ENCODE data around the gene CCDC91. TPM values are rescaled to one million over a fixed set of nuclear protein-coding genes. Genes with fewer than 3 reads are reported as not detected.

CCDC91 gene
- polyA plus RNA-seq, 2 of the 4 experiments (the other 2 are of a cell fraction) = 26.0 to 48.1 TPM

DNA sequence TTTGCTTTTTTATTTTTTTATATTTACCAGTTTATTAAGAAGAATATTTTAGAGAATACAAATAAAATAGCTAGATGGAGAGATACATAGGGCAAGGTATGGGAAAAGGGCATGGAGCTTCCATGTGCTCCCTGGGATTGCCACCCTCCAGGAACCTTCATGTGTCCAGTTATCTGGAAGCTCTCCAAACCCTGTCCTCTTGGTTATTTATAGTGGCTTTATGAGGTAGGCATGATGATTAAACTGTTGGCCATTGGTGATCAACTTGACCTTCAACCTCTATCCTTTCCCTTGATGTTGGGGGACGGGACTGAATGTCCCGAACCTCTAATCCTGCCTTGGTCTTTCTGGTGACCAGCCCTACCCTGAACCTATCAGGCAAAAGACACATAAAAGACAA, 156.3 kb downstream of the CCDC91 start:
- no peak for FAIRE-seq
- ATAC-seq = no peak
- 89% methylated on average over 2 of the region's 2 CpGs for WGBS (ENCODE audit: missing lambda C conversion rate)
- CTCF ChIA-PET = no interaction called here
- Histone ChIP-seq H3K27ac (no peak overlapping the region), H3K4me1 (no peaks in the 10 kb centered on the region), H3K4me3 (no peak overlapping the region), H3K4me2 (no peak overlapping the region), H3K9me3 (no peaks in the 10 kb centered on the region)
- TF ChIP-seq RARB (CRISPR knock-in tag; IDR thresholded peaks at IDR 0.05) = no peak
- TF ChIP-seq, protein P1, sequence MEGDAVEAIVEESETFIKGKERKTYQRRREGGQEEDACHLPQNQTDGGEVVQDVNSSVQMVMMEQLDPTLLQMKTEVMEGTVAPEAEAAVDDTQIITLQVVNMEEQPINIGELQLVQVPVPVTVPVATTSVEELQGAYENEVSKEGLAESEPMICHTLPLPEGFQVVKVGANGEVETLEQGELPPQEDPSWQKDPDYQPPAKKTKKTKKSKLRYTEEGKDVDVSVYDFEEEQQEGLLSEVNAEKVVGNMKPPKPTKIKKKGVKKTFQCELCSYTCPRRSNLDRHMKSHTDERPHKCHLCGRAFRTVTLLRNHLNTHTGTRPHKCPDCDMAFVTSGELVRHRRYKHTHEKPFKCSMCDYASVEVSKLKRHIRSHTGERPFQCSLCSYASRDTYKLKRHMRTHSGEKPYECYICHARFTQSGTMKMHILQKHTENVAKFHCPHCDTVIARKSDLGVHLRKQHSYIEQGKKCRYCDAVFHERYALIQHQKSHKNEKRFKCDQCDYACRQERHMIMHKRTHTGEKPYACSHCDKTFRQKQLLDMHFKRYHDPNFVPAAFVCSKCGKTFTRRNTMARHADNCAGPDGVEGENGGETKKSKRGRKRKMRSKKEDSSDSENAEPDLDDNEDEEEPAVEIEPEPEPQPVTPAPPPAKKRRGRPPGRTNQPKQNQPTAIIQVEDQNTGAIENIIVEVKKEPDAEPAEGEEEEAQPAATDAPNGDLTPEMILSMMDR (IDR thresholded peaks at IDR 0.05) = no peak
- no peak for TF ChIP-seq BHLHE40 (IDR thresholded peaks at IDR 0.05; ENCODE audit: low read depth, low read length)
- TF ChIP-seq SMC3 (IDR thresholded peaks at IDR 0.05) = no peak
- TF ChIP-seq HOXB5 (CRISPR knock-in tag; IDR thresholded peaks at IDR 0.05) = no peak
- TF ChIP-seq, protein P2, sequence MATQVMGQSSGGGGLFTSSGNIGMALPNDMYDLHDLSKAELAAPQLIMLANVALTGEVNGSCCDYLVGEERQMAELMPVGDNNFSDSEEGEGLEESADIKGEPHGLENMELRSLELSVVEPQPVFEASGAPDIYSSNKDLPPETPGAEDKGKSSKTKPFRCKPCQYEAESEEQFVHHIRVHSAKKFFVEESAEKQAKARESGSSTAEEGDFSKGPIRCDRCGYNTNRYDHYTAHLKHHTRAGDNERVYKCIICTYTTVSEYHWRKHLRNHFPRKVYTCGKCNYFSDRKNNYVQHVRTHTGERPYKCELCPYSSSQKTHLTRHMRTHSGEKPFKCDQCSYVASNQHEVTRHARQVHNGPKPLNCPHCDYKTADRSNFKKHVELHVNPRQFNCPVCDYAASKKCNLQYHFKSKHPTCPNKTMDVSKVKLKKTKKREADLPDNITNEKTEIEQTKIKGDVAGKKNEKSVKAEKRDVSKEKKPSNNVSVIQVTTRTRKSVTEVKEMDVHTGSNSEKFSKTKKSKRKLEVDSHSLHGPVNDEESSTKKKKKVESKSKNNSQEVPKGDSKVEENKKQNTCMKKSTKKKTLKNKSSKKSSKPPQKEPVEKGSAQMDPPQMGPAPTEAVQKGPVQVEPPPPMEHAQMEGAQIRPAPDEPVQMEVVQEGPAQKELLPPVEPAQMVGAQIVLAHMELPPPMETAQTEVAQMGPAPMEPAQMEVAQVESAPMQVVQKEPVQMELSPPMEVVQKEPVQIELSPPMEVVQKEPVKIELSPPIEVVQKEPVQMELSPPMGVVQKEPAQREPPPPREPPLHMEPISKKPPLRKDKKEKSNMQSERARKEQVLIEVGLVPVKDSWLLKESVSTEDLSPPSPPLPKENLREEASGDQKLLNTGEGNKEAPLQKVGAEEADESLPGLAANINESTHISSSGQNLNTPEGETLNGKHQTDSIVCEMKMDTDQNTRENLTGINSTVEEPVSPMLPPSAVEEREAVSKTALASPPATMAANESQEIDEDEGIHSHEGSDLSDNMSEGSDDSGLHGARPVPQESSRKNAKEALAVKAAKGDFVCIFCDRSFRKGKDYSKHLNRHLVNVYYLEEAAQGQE (IDR thresholded peaks at IDR 0.05) = no peak
- TF ChIP-seq ZFP36 (IDR thresholded peaks at IDR 0.05; ENCODE audit: borderline replicate concordance, partially characterized antibody) = no peak
- no peak for DNase-seq (ENCODE audit: low read depth in 1 of 2, low spot score in 1 of 2)
- POLR2A ChIA-PET = no interaction called here

DNA sequence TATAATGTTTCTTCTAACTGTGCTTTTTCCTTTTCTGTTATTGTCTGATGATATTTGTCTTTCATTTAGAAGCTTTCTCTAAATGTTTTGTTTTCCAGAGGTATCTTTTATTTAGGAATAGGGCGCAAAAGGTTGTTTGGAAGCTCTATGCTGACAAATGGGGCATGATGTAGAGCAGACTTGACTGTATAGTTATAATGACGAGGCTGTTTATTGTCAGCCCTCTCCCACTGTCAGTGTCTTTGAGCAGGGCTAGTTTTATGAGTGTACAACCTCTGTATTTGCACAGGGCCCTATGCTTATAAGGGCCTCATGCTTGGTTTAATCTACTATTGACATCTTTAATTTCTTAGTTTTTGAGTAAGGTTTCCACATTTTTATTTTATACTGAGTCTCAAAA, 158.9 kb downstream of the CCDC91 start:
- no peak for ATAC-seq
- no peak overlapping the region for H3K4me3 ChIP-seq
- ChIA-PET POLR2A (no interaction called here), CTCF (interaction anchor here (1.0 kb wide), 1 partner anchor 25 kb away, joined by 3 read pairs; no protein-coding TSS in a partner anchor)
- peaks cover 9% of the 10 kb centered on the region; the same call in 1 of the 3 replicates for H3K9me3 ChIP-seq
- no peak for DNase-seq (ENCODE audit: low read depth in 1 of 2, low spot score in 1 of 2)
- H3K4me1 ChIP-seq = no peaks in the 10 kb centered on the region
- no peak for FAIRE-seq
- H3K27ac ChIP-seq = no peak overlapping the region
- H3K4me2 ChIP-seq = no peak overlapping the region
- 88% methylated on average over 2 of the region's 2 CpGs for WGBS (ENCODE audit: missing lambda C conversion rate)
- TF ChIP-seq, protein P3, sequence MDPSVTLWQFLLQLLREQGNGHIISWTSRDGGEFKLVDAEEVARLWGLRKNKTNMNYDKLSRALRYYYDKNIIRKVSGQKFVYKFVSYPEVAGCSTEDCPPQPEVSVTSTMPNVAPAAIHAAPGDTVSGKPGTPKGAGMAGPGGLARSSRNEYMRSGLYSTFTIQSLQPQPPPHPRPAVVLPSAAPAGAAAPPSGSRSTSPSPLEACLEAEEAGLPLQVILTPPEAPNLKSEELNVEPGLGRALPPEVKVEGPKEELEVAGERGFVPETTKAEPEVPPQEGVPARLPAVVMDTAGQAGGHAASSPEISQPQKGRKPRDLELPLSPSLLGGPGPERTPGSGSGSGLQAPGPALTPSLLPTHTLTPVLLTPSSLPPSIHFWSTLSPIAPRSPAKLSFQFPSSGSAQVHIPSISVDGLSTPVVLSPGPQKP (IDR thresholded peaks at IDR 0.05; ENCODE audit: low read depth, low read length) = no peak
- no peak for TF ChIP-seq TFCP2L1 (CRISPR knock-in tag; IDR thresholded peaks at IDR 0.05)
- no peak for TF ChIP-seq NR3C1 (IDR thresholded peaks at IDR 0.05)
- TF ChIP-seq PHF8 (IDR thresholded peaks at IDR 0.05; ENCODE audit: borderline replicate concordance, low read depth) = no peak
- no peak for TF ChIP-seq ZFP36 (IDR thresholded peaks at IDR 0.05; ENCODE audit: borderline replicate concordance, partially characterized antibody)
- TF ChIP-seq, protein P4, sequence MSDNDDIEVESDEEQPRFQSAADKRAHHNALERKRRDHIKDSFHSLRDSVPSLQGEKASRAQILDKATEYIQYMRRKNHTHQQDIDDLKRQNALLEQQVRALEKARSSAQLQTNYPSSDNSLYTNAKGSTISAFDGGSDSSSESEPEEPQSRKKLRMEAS (IDR thresholded peaks at IDR 0.05) = no peak
- no peak for TF ChIP-seq TP53 (CRISPR knock-in tag; IDR thresholded peaks at IDR 0.05)
- no peak for TF ChIP-seq NPAS2 (CRISPR knock-in tag; IDR thresholded peaks at IDR 0.05; ENCODE audit: borderline replicate concordance)
- TF ChIP-seq POLR2AphosphoS2 (conservative IDR thresholded peaks at IDR 0.05; ENCODE audit: low read length) = no peak

DNA sequence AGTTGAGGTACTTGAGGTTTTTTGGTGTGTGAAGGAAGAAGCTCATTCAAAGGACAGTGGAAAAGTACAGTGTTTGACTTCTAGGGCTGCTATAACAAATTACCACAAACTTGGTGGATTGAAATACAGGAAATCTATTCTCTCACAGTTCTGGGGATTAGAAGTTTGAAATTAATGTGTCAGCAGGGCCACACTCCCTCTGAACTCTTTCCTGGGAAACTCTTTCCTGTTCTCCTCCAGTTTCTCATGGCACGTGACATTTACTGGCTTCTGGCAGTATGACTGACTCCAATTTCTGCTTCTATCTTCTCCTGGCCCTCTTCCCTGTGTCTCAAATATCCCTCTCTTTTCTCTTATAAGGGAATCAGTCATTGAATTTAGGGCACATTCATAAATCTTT, 160.2 kb downstream of the CCDC91 start:
- H3K9me3 ChIP-seq = peaks cover 9% of the 10 kb centered on the region; the same call in 1 of the 3 replicates
- no peak for FAIRE-seq
- no peak for TF ChIP-seq NFE2L2 (conservative IDR thresholded peaks at IDR 0.05; ENCODE audit: low read length)
- no peak for TF ChIP-seq TFCP2L1 (CRISPR knock-in tag; IDR thresholded peaks at IDR 0.05)
- TF ChIP-seq MAFK (IDR thresholded peaks at IDR 0.05; ENCODE audit: partially characterized antibody) = no peak
- no peak for TF ChIP-seq NR3C1 (IDR thresholded peaks at IDR 0.05)
- TF ChIP-seq, protein P5, sequence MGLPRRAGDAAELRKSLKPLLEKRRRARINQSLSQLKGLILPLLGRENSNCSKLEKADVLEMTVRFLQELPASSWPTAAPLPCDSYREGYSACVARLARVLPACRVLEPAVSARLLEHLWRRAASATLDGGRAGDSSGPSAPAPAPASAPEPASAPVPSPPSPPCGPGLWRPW (IDR thresholded peaks at IDR 0.05) = no peak
- TF ChIP-seq RCOR1 (IDR thresholded peaks at IDR 0.05; ENCODE audit: low read depth, low read length) = no peak
- no peak for TF ChIP-seq CHD2 (IDR thresholded peaks at IDR 0.05; ENCODE audit: low read length, partially characterized antibody)
- TF ChIP-seq SREBF2 (IDR thresholded peaks at IDR 0.05) = no peak
- TF ChIP-seq TP53 (CRISPR knock-in tag; IDR thresholded peaks at IDR 0.05) = no peak
- TF ChIP-seq RNF2 (IDR thresholded peaks at IDR 0.05; ENCODE audit: borderline replicate concordance, low read depth) = no peak
- TF ChIP-seq POLR2A (IDR thresholded peaks at IDR 0.05; ENCODE audit: low read length) = no peak
- TF ChIP-seq CHD4 (IDR thresholded peaks at IDR 0.05; ENCODE audit: borderline replicate concordance) = no peak
- TF ChIP-seq HOXB5 (CRISPR knock-in tag; IDR thresholded peaks at IDR 0.05) = no peak
- no peak for TF ChIP-seq CBX8 (IDR thresholded peaks at IDR 0.05)
- TF ChIP-seq ZNF302 (CRISPR knock-in tag; IDR thresholded peaks at IDR 0.05) = no peak
- TF ChIP-seq MAZ (IDR thresholded peaks at IDR 0.05; ENCODE audit: borderline replicate concordance, low read depth, low read length) = no peak
- no peak for TF ChIP-seq ZSCAN20 (CRISPR knock-in tag; IDR thresholded peaks at IDR 0.05)
- H3K4me2 ChIP-seq = no peak overlapping the region
- H3K4me3 ChIP-seq = no peak overlapping the region
- DNase-seq (ENCODE audit: low read depth in 1 of 2, low spot score in 1 of 2) = no peak
- no peaks in the 10 kb centered on the region for H3K4me1 ChIP-seq
- ChIA-PET POLR2A (no interaction called here), CTCF (no interaction called here)
- 94% methylated on average over 1 of the region's 1 CpG for WGBS (ENCODE audit: missing lambda C conversion rate)
- ATAC-seq = no peak
- H3K27ac ChIP-seq = no peak overlapping the region

Data from A549 (cell line).